Measurements from ENCODE around the gene ZFPM1. TPM values are rescaled to one million over a fixed set of nuclear protein-coding genes. Genes with fewer than 3 reads are reported as not detected.

The ZFPM1 gene
- total and polyA plus RNA-seq, 4 donors = 0.57 to 9.0 (median 2.8) TPM

- Histone ChIP-seq H3K4me3 (no peak overlapping the region), H3K9ac (ENCODE audit: insufficient read depth in 1 of 2, low read length in 2 of 2) (no peak overlapping the region), H3K27ac (ENCODE audit: low read depth in 1 of 2, low read length in 1 of 2) (no peak overlapping the region), H3K36me3 (ENCODE audit: control insufficient read depth in 4 of 4, insufficient read depth in 4 of 4, low read length in 4 of 4) (no peaks in the 10 kb centered on the region), H3K4me1 (ENCODE audit: control insufficient read depth in 5 of 5, insufficient read depth in 5 of 5, low read length in 5 of 5) (peaks cover 0 to 20% (median 5%) of the 10 kb centered on the region in 5 donors), H3K9me3 (ENCODE audit: control insufficient read depth in 4 of 4, insufficient read depth in 3 of 4, low read length in 3 of 4) (no peaks in the 10 kb centered on the region), H3K27me3 (ENCODE audit: control insufficient read depth in 3 of 3, insufficient read depth in 3 of 3, low read length in 2 of 3) (no peaks in the 10 kb centered on the region)
- no peak for ATAC-seq (ENCODE audit: insufficient read depth, low FRiP score)
- DNase-seq = no peak
- 74 to 77% methylated on average over 5 of the region's 5 CpGs for WGBS, 2 donors
- TF ChIP-seq CTCF (IDR thresholded peaks at IDR 0.05; ENCODE audit: control extremely low read depth, extremely low read depth) = no peak
These were observed 3.9 kb upstream of the ZFPM1 start for GRCh38 chr16:88449267-88449561.

DNA sequence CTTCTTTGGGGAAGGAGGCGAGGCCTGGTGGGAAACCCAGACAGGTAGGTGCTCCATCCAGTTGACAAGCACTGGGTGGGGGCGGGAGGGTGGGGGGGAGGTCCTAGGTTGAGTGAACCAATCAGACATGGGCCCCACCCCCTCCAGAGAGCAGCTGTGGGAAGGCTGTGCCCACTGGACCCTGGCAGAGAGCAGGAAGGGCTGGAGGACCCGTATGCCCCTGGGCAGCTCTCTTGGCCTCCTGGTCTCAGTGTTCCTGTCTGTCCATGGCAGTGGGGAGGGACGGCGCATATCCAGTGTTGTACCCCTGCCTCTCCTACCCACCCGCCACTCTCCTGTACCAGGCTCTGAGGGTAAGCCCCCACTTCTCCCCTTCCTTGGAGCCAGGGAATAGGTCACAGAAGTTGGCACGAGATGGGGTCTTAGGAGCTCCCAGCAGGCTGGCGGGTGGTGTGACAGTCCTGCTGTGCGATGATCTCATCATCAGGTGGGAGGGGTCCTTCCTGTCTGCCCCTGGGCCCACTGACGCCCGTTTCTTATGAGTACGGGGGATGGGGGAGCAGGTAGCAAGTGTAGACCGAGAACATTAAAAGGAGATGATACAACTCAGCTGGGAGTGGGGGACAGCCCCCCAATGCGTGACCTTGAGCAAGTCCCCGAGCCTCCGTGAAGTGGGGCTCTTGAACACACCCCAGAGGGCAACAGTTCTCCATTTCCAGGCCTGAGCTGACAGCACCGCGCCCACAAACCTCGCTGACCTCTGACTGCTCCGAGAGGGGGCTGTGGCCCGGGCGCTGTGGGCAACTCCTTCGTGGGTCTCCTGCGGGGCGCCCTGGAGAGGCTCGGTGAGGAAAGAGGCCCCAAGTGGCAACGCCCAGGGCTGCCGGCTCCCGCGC, 1.2 kb upstream of the ZFPM1 start:
- H3K27ac ChIP-seq (ENCODE audit: low read depth in 1 of 2, low read length in 1 of 2) = no peak overlapping the region
- no peaks in the 10 kb centered on the region for H3K9me3 ChIP-seq (ENCODE audit: control insufficient read depth in 4 of 4, insufficient read depth in 3 of 4, low read length in 3 of 4)
- H3K4me1 ChIP-seq (ENCODE audit: control insufficient read depth in 5 of 5, insufficient read depth in 5 of 5, low read length in 5 of 5) = peaks cover 0 to 32% (median 5%) of the 10 kb centered on the region in 5 donors
- DNase-seq = no peak
- TF ChIP-seq CTCF (IDR thresholded peaks at IDR 0.05; ENCODE audit: control extremely low read depth, extremely low read depth) = no peak
- no peak overlapping the region for H3K9ac ChIP-seq (ENCODE audit: insufficient read depth in 1 of 2, low read length in 2 of 2)
- peaks cover 0 to 4% (median 0%) of the 10 kb centered on the region in 3 donors for H3K27me3 ChIP-seq (ENCODE audit: control insufficient read depth in 3 of 3, insufficient read depth in 3 of 3, low read length in 2 of 3)
- H3K4me3 ChIP-seq = no peak overlapping the region
- ATAC-seq (ENCODE audit: insufficient read depth, low FRiP score) = no peak
- 43 to 45% methylated on average over 29 to 30 of the region's 30 CpGs for WGBS, 2 donors
- H3K36me3 ChIP-seq (ENCODE audit: control insufficient read depth in 4 of 4, insufficient read depth in 4 of 4, low read length in 4 of 4) = no peaks in the 10 kb centered on the region

- ATAC-seq (ENCODE audit: insufficient read depth, low FRiP score) (peak; percentile 93), DNase-seq (peak; percentile 96 to 98 (median 97))
- Histone ChIP-seq H3K27ac (ENCODE audit: low read depth in 1 of 2, low read length in 1 of 2) (no peak overlapping the region), H3K4me3 (peak overlapping the region; percentile 30), H3K9me3 (ENCODE audit: control insufficient read depth in 4 of 4, insufficient read depth in 3 of 4, low read length in 3 of 4) (no peaks in the 10 kb centered on the region), H3K9ac (ENCODE audit: insufficient read depth in 1 of 2, low read length in 2 of 2) (no peak overlapping the region), H3K36me3 (ENCODE audit: control insufficient read depth in 4 of 4, insufficient read depth in 4 of 4, low read length in 4 of 4) (no peaks in the 10 kb centered on the region), H3K4me1 (ENCODE audit: control insufficient read depth in 5 of 5, insufficient read depth in 5 of 5, low read length in 5 of 5) (peaks cover 0 to 32% (median 5%) of the 10 kb centered on the region in 5 donors), H3K27me3 (ENCODE audit: control insufficient read depth in 3 of 3, insufficient read depth in 3 of 3, low read length in 2 of 3) (peaks cover 0 to 4% (median 0%) of the 10 kb centered on the region in 3 donors)
- TF ChIP-seq CTCF (IDR thresholded peaks at IDR 0.05; ENCODE audit: control extremely low read depth, extremely low read depth) = no peak
- WGBS, 2 donors = 1 to 2% methylated on average over 61 to 72 of the region's 72 CpGs
These were observed 431 bp upstream of the ZFPM1 start for GRCh38 chr16:88452482-88453216.

All from lung (tissue), 12 donors.